GM13977 (cell line): ENCODE measurements around the gene LSP1.
A peak's percentile ranks its signal among the peaks of the same experiment; 100 is the strongest.

Experiments
- DNase-seq: peaks from one replicate; pipeline ENCODE4 v3.0.0; 2012; ENCODE audit warnings: low spot score
- in situ Hi-C: fragments of 300-500 bp; cut with MboI; formaldehyde crosslinking; loops from one replicate; pipeline ENCODE4 v1.12.0; 2022; ENCODE audit warnings: low sequenced_read_pairs, low pct_unique_long_range_greater_than_20kb, mixed read lengths, inconsistent platforms; ENCODE audit not compliant: unreplicated experiment
- TF ChIP-seq, protein P1 (sequence below): IDR thresholded peaks from 2 replicates; pipeline ENCODE4 v1.5.1; 2012; ENCODE audit warnings: mild to moderate bottlenecking, control low read depth; ENCODE audit not compliant: insufficient read depth; ENCODE audit errors: extremely low read depth, missing control alignments

The LSP1 gene

DNA sequence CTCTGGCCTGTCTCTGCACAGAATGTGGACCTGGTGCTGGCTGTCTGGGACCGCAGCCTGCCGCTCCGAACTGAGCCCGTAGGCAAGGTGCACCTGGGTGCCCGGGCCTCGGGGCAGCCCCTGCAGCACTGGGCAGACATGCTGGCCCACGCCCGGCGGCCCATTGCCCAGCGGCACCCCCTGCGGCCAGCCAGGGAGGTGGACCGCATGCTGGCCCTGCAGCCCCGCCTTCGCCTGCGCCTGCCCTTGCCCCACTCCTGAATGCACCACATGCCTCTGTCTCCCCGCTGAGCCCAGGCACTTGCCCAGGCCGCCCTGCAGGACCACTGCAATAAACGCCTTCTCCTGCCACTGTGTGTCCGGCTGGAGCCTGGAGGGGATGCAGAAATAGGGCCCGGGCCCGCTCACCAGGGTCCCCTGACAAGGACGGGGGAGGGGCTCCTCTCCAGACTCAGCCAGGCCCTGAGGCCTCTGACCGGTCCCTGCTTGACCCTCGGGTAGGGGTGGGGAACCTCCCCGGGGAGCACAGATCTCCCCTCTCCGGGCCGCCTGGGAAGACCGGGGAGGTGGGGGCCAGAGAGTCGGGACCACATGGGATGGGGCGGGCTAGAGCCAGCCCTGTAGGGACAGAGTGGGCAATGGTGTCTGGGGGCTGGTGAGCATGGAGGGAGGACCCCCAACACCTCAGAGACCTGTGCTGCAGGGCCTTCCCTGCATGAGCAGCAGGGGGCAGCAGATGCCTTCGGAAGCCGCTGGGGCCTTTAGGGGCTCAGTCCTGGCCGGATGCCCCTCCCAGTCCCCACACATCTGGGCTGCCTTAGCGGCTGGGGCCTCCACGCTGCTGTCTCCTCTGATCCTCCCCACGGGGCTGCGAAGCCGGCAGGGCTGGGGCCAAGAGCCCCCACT lies 15.5 kb upstream of the LSP1 start:
- peak; percentile 96 for DNase-seq
- TF ChIP-seq, protein P1, sequence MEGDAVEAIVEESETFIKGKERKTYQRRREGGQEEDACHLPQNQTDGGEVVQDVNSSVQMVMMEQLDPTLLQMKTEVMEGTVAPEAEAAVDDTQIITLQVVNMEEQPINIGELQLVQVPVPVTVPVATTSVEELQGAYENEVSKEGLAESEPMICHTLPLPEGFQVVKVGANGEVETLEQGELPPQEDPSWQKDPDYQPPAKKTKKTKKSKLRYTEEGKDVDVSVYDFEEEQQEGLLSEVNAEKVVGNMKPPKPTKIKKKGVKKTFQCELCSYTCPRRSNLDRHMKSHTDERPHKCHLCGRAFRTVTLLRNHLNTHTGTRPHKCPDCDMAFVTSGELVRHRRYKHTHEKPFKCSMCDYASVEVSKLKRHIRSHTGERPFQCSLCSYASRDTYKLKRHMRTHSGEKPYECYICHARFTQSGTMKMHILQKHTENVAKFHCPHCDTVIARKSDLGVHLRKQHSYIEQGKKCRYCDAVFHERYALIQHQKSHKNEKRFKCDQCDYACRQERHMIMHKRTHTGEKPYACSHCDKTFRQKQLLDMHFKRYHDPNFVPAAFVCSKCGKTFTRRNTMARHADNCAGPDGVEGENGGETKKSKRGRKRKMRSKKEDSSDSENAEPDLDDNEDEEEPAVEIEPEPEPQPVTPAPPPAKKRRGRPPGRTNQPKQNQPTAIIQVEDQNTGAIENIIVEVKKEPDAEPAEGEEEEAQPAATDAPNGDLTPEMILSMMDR, result peak; percentile 96
- in situ Hi-C loops, result no loop called here

DNA sequence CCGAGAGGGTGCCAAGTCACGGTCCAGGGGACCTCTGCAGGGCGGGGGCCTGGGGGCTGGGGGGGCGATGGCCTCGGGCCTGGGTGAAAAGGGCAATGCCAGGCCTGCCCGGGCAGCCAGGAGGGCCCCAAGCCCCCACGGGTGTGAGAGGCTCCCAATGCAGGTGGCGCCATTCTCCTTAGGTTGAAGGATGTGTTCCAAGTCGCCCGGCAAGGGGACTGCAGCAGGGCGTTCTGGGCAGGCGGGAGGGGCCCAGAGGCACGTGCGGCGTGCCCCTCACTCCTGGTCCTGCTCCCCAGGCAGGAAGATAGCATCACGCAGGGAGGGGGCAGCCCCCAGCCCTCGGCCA lies 14.8 kb upstream of the LSP1 start:
- in situ Hi-C loops, result no loop called here
- TF ChIP-seq, protein P1, result peak; percentile 18
- no peak for DNase-seq

DNA sequence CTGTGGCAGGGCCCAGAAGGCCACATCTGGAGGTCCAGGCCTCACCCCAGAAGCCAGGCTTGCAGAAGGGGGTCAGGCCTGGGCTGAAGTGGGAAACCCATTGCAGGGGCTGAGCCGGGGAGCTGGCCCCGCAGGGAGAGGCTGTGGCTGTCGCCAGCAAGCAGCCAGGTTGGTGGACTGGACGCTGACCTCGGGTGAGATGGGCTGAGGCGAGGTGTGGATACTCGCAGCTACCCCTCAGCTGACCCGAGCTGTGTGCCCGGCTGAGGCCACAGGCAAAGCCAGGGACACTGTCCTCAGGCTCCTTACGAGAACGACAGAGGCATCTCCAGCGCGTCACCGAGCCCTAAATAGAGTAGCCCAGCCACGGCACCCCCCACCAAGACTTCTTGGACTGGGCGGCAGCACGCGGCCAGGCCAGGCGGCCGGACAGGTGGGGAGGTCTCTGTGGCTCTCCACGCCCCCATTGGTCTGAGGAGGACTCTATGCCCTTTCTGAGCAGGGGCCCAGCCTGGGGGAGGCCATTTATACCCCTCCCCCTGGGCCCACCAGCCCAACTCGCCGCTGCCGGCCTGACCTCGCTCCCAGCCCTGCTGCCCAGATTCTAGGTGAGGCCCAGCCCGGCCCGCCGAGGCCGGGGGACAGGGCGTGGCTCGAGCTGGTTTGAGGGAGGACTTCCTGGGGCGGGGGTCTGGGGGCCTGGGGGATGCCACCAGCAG lies 14.3 kb upstream of the LSP1 start, which contains the start of gene TNNI2:
Gene TNNI2, plus strand, starts transcription at position 556 of the 719 bp plus-strand sequence. CDS start 716 bp downstream, outside the sequence.
- no peak for DNase-seq
- TF ChIP-seq, protein P1, result no peak
- in situ Hi-C loops, result no loop called here

DNA sequence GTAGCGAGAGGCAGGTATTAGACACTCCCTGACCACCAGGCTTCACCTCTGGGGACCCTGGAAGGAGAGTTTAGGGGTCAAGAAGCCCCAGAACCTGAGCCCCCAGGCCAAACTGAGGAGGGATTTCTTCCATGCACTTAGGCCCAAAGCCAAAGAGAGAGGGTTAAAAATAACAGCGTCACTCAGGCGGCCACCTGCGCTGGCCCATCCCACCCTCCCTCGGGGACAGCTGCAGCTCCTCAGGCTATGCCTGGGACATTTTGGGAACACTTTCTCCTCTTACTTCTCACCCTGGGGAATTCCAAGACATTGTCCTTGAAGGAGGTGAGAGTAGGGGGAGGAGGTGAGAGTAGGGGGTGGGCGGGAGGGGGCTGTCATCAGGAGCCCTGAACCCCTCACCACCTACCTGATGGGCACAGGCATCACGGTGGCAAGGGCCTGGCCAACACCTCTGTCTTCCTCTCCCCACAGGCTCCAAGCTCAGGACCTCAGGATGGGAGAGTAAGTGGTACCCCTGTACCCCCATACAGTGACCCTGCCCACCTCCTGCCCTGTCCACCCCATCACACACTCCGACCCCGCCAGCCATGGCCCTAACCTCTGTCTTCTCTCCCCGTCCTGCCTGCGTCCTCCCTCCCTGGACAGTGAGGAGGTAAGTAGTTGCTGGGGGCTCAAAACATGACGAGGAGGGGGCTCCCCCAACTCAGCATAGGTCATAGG lies 13.5 kb upstream of the LSP1 start:
- TF ChIP-seq, protein P1, result no peak
- DNase-seq, result no peak
- in situ Hi-C loops, result no loop called here

DNA sequence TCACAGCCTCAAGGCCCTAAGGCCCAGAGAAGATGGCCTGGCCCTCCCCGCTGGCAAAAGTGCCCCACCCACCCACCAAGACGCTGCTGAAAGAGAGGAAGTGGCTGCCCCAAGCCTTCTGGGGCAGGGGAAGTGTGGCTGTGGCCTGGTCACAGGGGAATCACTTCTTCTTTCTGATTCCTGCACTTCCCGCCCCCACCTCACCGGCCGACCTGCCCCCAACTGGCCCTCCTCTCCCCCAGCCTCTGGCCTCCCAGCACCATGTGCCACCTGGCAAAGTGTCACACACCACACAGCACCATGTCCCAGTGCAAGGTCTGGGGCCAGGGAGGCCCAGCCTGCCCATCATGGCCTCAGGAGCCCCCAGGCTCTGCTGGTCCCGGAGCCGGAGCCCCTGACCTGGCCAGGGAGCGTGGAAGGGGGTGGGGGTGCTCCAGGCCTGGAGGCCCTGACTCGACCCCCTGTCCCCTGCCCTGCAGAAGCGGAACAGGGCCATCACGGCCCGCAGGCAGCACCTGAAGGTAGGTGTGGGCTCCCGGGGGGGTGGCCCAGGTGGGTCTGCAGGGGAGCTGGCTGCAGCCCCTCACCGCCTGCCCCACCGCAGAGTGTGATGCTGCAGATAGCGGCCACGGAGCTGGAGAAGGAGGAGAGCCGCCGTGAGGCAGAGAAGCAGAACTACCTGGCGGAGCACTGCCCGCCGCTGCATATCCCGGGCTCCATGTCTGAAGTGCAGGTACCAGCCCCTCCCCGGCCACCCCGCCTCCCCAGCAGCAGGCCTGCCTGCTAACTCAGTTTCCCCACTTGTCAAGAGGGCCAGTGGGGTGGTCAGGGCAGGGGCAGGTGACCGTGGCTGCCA lies 12.7 kb upstream of the LSP1 start:
- in situ Hi-C loops, result no loop called here
- DNase-seq, result peak; percentile 83
- TF ChIP-seq, protein P1, result no peak
